Nephron (organoid): ENCODE measurements around the gene C2CD2.

Experiments used
- H3K27ac Mint-ChIP-seq, 3 experiments: 2 replicates each; pipeline ENCODE4 v1.8.0; 2020; ENCODE audit warnings: mixed read lengths in 3 of 3, mild to moderate bottlenecking in 2 of 3, moderate library complexity in 1 of 3
- H3K27me3 Mint-ChIP-seq: 2 replicates; pipeline ENCODE4 v1.8.0; 2021; ENCODE audit warnings: low read depth, mild to moderate bottlenecking, moderate library complexity, mixed read lengths
- H3K36me3 Mint-ChIP-seq: 2 replicates; pipeline ENCODE4 v1.8.0; 2020; ENCODE audit warnings: low read depth, mixed read lengths
- H3K4me1 Mint-ChIP-seq: 2 replicates; pipeline ENCODE4 v1.8.0; 2020; ENCODE audit warnings: mixed read lengths
- H3K4me3 Mint-ChIP-seq, 3 experiments: 2 replicates each; pipeline ENCODE4 v1.8.0; 2020; ENCODE audit warnings: mild to moderate bottlenecking in 3 of 3, mixed read lengths in 3 of 3, moderate library complexity in 2 of 3
- H3K9me3 Mint-ChIP-seq: 2 replicates; pipeline ENCODE4 v1.8.0; 2020; ENCODE audit warnings: mixed read lengths
- TF ChIP-seq, protein P1 (sequence below), 3 experiments: fragments of 200-600 bp; sonication (generic); IDR thresholded peaks; one replicate each; pipeline ENCODE4 v1.5.0; 2021; ENCODE audit warnings: antibody characterized with exemption in 3 of 3; ENCODE audit not compliant: unreplicated experiment in 3 of 3

C2CD2 gene

DNA sequence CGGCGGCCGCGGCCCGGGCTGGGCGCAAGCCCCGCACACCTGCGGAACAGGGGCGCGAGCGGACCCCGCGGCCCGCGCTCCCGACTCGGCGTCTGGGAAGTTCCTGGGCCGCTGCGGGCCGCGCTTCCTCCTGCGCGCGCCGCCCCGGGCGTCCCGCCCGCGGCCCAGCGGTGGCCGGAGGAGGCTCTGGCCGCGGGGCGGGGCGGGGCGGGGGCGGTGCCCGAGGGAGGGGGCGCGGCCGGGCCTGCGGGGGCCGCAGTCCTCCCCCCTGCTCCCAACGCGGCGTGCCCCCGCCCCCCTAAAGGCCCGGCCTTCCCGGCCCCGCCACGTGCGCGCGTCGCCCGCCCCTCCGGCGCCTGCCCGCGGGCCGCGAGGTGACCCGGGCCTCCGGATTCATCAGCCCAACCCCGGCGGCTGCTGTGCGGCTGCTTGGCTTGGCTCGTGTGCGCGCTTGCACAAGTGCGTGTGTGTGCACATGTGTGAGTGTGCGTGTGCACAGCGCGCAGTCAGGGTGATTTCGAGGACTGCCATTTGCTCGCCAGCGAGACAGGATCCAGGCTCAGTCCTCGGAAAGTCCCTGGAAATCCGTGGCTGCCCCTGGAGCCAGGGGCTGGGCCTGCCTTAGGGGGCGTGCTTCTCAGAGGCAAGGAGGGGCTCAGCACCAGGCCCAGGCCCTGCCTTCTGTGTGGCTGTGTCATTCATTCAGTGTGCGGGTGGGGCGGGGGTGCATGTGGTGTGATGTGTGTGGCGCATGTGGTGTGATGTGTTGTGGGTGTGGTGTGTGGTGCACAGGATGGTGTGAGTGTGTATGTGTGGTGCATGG, at the start of gene C2CD2:
TSS of gene C2CD2 (minus strand) at position 188 of the 823 bp plus-strand sequence. CDS start 370 bp downstream, outside the sequence.
- TF ChIP-seq, protein P1, sequence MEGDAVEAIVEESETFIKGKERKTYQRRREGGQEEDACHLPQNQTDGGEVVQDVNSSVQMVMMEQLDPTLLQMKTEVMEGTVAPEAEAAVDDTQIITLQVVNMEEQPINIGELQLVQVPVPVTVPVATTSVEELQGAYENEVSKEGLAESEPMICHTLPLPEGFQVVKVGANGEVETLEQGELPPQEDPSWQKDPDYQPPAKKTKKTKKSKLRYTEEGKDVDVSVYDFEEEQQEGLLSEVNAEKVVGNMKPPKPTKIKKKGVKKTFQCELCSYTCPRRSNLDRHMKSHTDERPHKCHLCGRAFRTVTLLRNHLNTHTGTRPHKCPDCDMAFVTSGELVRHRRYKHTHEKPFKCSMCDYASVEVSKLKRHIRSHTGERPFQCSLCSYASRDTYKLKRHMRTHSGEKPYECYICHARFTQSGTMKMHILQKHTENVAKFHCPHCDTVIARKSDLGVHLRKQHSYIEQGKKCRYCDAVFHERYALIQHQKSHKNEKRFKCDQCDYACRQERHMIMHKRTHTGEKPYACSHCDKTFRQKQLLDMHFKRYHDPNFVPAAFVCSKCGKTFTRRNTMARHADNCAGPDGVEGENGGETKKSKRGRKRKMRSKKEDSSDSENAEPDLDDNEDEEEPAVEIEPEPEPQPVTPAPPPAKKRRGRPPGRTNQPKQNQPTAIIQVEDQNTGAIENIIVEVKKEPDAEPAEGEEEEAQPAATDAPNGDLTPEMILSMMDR (IDR thresholded peaks at IDR 0.05; ENCODE audit: unreplicated experiment in 3 of 3) = no peak
- Mint-ChIP-seq H3K27me3 (peaks cover 8% of the 10 kb centered on the region), H3K9me3 (no peaks in the 10 kb centered on the region), H3K4me3 (peak within 1 kb of the TSS; percentile 76 to 81 (median 77)), H3K4me1 (peaks cover 45% of the 10 kb centered on the region), H3K27ac (peak within 1 kb of the TSS in 2 of 3 experiments; percentile 2 to 51), H3K36me3 (no peaks in the 10 kb centered on the region)

DNA sequence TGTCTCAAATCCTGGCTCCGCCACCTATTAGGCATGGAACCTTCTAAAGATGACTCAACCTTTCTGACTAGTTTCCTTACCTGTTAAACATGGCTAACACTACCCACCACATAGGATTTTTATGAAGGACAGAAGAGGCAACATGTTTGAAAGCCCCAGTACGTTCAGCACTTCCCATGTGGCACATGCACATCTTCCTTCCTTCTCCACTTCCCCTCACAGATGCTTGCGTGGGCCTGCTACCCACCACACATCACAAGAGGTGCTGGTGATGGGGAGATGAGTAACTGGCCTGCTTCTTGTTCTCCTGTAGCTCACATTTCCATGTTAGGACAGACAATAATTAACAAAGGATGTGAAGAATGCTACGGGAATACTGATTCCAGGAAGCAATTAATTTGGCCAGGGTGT, 49.2 kb upstream of the C2CD2 start:
- Mint-ChIP-seq H3K36me3 (peaks cover 55% of the 10 kb centered on the region), H3K27me3 (no peaks in the 10 kb centered on the region), H3K9me3 (no peaks in the 10 kb centered on the region), H3K4me1 (peaks cover 5% of the 10 kb centered on the region), H3K4me3 (no peak overlapping the region), H3K27ac (no peak overlapping the region)
- TF ChIP-seq, protein P1 (IDR thresholded peaks at IDR 0.05; ENCODE audit: unreplicated experiment in 3 of 3) = no peak

DNA sequence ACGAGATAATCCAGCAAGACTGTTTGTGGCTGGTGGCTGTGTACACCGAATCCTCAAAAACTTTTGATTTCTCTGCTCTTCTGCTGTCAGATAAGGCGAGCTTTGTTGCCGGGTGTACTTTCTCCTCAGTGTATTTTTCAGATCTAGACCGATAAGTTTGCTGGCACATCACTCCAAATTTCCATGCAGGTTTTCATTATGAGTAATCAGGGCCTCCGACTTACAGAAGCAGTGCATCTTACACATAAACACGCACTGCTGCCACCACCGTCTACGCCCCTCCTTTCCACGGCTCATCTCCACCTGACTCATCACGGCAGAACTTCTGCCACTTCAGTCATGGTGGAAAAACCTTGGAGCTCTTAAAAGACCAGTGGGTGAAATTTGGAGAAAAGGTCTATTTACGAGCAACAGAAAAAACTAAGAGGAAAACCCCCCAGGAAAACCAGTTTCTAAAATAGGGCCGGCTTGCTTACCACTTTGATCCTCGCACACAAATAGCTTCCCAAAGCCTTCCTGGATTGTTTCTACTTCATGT, 48.7 kb upstream of the C2CD2 start:
- TF ChIP-seq, protein P1 (IDR thresholded peaks at IDR 0.05; ENCODE audit: unreplicated experiment in 3 of 3) = no peak
- H3K9me3 Mint-ChIP-seq = no peaks in the 10 kb centered on the region
- H3K4me3 Mint-ChIP-seq = no peak overlapping the region
- no peaks in the 10 kb centered on the region for H3K27me3 Mint-ChIP-seq
- H3K27ac Mint-ChIP-seq = no peak overlapping the region
- H3K36me3 Mint-ChIP-seq = peaks cover 55% of the 10 kb centered on the region
- peaks cover 5% of the 10 kb centered on the region for H3K4me1 Mint-ChIP-seq

- Mint-ChIP-seq H3K9me3 (peaks cover 2% of the 10 kb centered on the region), H3K4me3 (no peak overlapping the region), H3K27me3 (no peaks in the 10 kb centered on the region), H3K36me3 (peaks cover 58% of the 10 kb centered on the region), H3K4me1 (peaks cover 5% of the 10 kb centered on the region), H3K27ac (no peak overlapping the region)
- TF ChIP-seq, protein P1 (IDR thresholded peaks at IDR 0.05; ENCODE audit: unreplicated experiment in 3 of 3) = no peak
Observed at GRCh38 chr21:42001781-42002180, 48.0 kb upstream of the C2CD2 start.

DNA sequence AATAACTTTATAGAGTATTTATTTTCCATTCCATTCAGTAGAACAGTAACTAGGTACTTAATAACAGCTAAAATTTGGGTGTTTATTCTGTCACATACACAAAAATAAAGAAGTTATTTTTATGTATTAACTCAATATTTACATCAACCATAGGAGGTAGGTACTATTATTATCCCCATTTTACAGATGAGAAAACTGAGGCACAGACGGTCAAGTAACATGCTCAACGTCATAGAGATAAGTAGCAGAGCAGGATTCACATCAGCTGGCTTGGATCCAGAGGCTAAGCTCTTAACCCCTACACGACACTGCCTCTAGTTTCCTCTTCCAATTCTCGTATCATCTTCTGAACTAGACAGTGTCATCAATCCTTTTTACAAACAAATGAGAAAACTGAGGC, 47.1 kb upstream of the C2CD2 start:
- H3K36me3 Mint-ChIP-seq = peaks cover 63% of the 10 kb centered on the region
- H3K27ac Mint-ChIP-seq = no peak overlapping the region
- H3K9me3 Mint-ChIP-seq = peaks cover 10% of the 10 kb centered on the region
- TF ChIP-seq, protein P1 (IDR thresholded peaks at IDR 0.05; ENCODE audit: unreplicated experiment in 3 of 3) = no peak
- H3K4me1 Mint-ChIP-seq = peaks cover 5% of the 10 kb centered on the region
- H3K4me3 Mint-ChIP-seq = no peak overlapping the region
- no peaks in the 10 kb centered on the region for H3K27me3 Mint-ChIP-seq
